SW 1271 (cell line): ENCODE measurements around the gene MYOD1.
A peak's percentile ranks its signal among the peaks of the same experiment; 100 is the strongest.

Source experiments
- DNase-seq, 2 experiments: peaks; one replicate each; lab custom pipeline; 2025; lab: John Stamatoyannopoulos, UW

MYOD1 gene

DNA sequence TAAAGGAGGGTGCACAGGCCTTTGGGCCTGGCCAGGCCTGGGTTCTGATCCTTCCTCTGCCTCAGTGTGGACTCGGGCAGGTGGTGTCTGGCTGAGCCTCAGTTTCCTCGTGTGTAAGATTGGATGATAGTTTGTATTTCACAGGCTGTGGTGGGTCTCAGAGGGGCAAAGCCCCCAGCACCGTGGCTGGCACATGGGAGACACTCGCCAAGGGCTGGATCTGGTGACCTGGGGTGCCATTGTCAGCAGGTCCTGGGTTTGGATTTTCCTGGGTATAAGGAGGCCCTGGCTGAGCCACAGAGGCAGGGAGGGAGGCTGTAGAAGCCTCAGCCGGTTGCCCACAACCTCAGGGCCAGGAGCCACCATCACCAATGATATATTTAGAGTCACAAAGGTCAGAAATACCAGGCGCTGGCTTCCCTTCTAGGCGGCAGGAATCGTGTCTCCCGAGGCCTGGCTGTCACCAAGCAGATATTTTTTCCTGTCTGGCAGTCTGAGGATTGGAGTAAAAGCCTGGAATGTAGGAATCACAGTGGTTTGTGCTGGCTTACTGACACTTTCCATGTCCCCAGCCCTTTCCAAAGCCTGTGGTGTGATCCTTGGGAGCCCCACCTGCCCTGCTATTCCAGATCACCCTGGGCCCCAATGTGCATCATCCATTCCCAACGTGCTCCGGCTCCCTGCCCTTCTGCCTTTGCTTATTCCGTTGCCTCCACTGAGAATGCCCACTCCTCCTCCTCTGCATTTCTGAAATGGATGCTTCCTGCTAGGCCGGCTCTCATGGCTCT, 30.8 kb downstream of the MYOD1 start:
- DNase-seq: no peak

DNA sequence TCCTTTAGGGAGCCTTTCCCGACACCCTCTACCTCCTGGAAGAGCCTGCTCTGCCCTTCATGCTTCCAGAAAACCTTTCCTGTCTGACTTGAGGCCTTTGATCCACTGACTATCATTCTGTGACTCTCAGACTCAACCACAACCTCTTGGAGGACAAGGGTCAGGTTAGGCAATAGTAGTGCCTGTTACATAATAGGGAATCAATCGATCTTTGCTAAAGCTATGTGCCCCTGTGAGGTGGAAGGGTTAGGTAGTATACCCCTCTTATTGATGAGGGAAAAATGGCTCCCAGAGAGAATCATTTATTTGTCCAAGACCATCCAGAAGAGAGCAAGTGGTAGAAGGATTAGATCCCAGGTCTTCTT, 31.4 kb downstream of the MYOD1 start:
- DNase-seq: no peak

DNA sequence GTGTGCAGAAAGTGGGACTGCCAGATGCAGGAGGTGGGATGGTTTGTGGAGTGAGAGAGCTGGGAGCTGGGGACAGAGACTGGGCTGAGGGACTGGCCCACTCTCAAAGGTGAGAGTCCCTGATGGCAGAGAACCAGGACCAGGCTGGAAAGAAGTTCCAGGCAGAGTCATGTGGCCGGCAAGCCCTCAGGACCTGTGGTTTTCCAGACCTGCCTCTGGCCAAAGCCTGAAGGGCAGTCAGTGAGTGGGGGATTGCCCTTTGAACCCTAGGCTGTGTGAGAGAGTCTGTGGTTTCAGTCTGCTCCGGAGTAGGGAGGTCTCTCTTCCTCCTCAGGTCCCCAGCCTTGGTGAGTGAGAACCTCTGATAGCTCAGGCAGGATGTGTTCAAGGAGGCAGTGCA, 32.2 kb downstream of the MYOD1 start:
- no peak for DNase-seq

GRCh38 chr11:17752144-17752543, 32.8 kb downstream of the MYOD1 start:
- no peak for DNase-seq

DNA sequence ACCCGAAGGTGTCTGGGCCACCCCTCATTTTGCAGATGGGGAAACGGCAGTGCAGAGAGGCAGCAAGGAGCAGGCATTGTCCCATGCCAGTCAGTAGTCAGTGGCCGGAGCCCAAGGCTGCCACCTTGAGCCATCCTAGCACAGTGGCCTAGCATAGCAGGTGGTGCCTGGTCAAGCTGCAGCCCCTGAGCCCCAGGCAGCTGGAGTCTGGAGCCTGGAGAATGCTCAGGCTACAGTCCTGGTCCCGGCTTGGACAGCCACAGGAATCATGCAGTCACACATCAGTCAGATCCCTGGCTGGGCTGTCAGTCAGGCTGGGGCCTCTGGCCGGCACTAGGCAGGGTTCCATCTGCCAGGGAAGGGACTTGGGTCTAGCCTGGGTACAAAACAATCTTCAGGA, 33.8 kb downstream of the MYOD1 start:
- DNase-seq: no peak

DNA sequence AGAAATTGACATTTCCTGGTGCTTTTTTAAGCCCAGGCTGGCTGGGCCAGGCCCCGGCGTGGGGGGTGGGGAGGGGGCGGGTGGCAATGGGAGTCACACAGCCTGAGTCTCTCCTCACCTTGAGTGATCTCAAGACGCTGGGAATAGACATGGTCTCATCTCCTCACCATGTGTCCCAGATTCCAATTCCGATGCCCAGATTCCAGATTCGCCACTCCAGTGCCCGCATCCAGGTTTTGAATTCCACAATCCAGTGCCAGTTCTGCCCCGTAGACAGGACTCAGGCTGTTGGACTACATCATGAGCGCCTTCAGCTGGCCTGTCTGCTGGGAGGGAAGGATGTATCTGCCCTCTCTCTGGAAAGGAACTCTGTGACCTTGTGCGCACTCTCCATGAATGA, 34.3 kb downstream of the MYOD1 start:
- no peak for DNase-seq

DNA sequence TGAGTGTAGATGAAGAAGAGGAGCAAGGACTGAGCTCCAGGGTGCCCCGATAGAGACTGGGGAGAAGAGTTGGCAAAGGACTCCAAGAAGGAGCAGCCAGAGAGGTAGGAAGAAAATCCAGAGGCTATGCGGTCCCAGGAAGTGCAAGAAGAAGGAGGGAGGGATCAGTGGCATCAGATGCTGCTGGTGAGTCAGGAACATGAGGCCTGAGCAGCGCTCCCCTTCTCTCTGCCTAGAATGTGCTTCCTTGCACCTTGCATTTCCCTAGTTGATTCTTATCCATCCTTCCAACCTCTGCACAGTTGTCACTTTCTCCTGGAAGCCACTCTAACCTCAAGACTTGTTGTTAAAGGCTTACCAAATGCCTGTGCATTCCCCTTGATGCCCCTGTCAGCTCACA, 36.5 kb downstream of the MYOD1 start:
- no peak for DNase-seq

- peak; percentile 5 to 30 for DNase-seq
Observed at GRCh38 chr11:17760102-17761029, 41.0 kb downstream of the MYOD1 start.

DNA sequence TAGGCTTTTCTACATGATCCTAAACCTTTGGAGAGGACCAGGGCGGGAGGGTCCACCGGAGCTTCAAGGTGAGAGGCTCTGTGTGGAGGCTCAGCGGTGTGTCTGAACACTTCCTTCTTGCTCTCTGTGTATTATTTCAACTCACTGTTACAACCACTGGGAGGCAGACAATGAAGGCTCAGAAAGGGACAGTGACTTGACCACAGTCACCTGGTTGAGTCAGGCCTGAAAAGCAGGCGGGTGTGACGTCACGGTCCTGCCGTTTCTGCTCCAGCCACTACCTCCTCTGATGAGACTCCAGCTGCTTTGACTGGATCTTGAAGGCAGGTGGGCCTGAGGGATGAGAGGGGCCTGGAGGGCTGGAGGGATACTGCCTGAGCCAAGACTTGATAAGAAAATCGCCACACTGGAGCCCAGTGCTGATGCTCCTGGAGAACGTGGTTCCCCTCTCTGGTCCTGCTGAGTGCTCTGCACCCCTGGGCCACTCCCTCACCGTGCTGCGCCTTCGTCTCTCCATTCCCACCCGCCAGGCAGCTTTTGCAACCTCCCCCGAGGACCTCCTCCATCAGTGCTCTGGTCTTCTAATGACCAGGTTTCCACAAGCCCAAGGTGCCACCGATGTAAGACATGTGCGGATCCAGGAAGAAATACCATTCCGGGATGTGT, 43.1 kb downstream of the MYOD1 start:
- DNase-seq: no peak

- DNase-seq: no peak
Observed at GRCh38 chr11:17763244-17763643, 43.9 kb downstream of the MYOD1 start.

GRCh38 chr11:17763703-17764102, 44.3 kb downstream of the MYOD1 start:
- no peak for DNase-seq

DNA sequence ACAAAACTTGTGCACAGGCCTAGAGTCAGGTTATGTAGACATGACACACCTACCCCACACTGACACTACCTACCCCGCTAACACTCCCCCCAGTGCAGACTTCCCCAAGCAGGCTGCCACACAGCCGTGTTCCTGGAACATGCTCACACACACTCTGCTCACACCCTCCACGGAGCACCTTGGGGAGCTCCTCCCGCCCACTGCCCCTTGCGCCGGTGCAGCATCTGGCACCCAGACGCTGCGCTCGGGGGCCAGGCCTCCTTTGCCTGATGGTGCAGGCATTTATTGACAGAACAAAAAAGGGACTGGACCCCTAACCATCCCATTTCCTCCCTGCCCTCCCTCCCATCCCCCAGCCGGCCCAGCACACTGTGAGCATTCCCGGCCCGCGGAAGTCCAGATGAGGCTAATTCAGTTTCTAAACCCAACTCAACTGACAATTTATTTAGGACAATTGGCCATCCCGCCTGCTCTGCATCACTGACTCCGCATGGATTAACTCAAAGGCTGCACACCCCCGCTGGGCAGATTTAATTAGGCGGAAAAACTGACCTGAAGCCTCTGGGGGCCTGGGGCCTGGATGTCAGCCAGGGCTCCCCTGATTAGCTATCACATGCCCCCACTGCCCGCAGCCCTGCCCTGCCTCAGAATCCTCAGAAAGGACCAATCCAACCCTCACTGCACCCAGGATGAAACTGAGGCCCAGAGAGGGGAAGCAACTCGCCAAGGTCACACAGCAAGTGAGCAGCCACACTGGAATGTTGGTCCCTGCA, 45.3 kb downstream of the MYOD1 start:
- no peak for DNase-seq

DNA sequence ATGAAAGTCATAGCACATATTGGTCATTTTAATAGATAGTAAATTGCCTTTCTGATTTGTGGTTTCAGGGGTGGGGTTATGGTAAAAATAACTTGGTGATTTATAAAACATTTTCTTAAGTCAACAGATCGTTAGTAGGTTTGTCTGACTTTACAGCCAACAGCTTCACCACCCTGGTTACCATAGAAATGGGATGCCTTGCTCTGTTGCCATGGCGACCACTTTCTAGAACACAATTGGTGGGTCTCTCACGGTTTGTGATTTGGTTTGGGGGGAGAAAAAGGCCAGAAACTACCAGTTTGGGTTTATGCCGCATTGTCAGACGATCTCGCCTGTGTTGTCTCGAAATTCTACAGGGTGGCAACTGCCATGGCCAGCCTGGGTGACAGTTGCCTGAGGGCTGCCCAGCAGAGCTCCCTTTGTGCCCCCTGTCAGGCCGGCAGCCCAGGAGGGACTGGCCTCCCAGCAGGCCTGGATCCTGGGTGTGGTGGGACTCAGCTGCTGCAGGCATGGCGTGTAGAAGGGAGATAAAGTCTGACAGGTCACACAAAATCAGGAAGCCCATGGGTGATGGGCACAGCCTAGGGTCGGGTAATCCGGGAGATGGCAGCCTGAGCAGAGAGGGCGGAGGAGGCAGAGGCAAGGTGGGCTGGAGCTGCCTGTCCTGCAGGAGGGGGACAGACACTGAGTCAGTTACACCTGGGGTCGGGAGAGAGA, 46.1 kb downstream of the MYOD1 start:
- DNase-seq: no peak

DNA sequence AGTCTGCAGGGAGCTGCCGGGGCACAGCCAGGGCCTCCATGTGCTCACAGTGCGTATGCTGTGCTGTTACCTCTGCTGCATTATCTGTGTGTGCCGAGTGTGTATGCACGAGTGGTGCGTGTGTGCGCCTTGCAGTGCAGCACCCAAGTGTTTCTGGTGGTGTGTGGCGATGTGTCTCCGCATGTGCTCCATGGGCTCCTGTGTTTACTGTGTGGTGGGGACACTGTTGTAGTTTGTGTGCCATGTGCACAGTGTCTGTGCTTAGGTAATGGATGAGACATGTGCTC, 46.6 kb downstream of the MYOD1 start:
- DNase-seq: no peak

GRCh38 chr11:17766590-17766989, 47.2 kb downstream of the MYOD1 start:
- no peak for DNase-seq

DNA sequence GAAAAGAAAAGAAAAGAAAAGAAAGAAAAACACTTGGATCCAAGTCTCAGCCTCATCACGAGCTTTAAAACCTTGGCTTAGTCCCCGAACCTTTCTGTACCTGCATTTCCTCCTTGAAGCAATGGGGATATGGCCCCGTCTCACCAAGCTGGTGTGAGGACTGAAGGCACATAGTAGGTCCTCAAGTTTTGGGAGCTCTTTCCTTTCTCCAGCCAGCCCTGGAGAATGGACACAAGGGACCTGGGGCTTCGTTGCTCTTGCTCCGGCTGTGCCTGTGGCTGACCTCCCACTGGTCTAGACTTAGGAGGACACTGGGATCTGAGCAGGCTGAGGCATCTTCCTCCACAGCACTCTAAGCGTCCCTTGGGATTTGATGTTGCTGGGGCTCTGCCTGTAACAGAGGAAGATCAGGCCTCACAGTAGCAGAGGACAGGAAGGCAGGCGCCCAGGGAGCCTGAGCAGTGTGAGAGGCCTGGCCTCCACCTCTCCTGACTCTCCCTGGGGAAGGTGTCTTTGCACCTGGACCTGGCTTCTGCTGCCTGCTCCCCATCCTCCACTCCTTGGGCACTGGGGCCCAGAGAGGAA, 48.0 kb downstream of the MYOD1 start:
- DNase-seq: no peak

GRCh38 chr11:17767914-17768313, 48.5 kb downstream of the MYOD1 start:
- DNase-seq: no peak

DNA sequence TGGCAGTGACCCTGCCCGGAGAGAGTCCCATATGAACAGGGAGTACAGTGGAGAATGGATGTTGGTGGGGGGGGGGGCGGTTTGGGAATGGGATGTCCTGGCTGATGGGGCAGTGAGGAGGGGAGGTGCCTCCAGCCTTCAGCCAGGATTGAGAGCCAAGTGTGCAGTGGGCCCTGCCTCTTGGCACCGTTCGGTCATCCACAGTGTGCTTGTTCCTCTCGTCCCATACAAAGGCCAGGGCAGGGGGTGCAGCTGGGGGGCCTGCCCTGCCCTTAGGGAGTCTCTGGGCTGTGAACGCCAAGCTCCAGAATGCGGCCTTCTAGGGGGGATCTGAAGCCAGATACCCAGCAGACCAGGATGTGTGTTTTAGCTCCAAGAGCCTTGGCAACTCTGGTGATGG, 49.2 kb downstream of the MYOD1 start:
- DNase-seq: no peak

DNA sequence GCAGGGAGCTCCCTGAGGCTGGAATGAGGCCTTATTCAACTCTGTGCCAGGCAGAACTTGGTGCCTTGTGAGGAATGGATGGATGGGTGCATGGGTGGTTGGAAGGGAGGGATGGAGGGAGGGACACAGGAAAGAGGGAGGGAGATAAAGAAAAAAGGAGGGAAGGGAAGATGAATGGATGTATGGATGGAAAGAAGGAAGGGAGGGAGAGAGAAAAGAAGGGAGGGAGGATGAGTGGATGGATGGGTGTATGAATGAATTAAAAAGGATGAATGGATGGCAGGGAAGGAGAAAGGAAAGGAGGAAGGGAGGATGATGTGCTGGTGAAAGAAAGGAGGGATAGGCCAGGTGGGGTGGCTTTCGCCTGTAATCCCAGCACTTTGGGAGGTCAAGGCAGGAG, 49.8 kb downstream of the MYOD1 start:
- no peak for DNase-seq

DNA sequence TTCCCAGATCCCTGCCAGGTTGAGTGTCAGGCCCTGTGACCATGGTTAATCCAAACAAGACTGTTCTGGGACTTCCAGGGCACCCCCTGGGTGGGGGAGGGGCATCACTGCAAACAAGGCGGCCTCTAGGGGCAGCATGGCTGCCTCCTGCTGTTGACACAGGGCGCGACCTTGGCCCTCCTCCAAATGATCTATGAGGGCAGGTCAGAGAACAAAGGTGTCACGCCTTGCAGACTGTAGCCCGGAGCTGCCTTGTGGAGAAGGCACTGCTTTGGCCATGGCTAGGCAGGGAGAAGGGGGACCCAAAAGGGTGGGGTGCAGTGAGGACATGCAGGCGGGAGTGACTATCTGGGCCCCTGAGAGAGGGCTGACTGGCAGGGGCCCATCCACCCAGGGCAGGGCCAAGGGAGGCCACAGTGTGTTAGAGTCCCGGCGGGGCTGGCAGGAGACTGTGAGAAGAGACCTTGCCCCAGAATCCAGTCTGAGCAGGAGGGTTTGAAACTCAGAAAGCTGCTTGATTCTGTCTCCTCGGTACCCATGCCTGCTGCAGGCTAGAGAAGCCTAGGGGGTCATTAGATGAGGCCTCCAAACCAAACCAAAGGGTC, 50.8 kb downstream of the MYOD1 start:
- no peak for DNase-seq

GRCh38 chr11:17770917-17771316, 51.5 kb downstream of the MYOD1 start:
- no peak for DNase-seq
